K562 (cell line): ENCODE data around the gene GASK1B. TPM values are rescaled to one million over a fixed set of nuclear protein-coding genes. Genes with fewer than 3 reads are reported as not detected.

ENCODE experiments used
- CHD7 ChIP-seq: fragments of 200-600 bp; sonication (generic); IDR thresholded peaks from one replicate; pipeline ENCODE4 v1.6.1; 2012; ENCODE audit warnings: mild to moderate bottlenecking, low read depth, low read length, inconsistent platforms
- FOXA1 ChIP-seq: fragments of 450-650 bp; IDR thresholded peaks from 2 replicates; pipeline ENCODE4 v1.6.1; 2016; ENCODE audit warnings: mild to moderate bottlenecking, borderline replicate concordance
- SPI1 ChIP-seq: IDR thresholded peaks from 2 replicates; pipeline ENCODE4 v1.6.1; 2011; ENCODE audit warnings: low read depth, low read length, control low read depth, borderline replicate concordance
- ZNF324 ChIP-seq: fragments of 250-450 bp; sonication (Bioruptor Pico); IDR thresholded peaks from 2 replicates; pipeline ENCODE4 v1.4.0; 2020; ENCODE audit warnings: mild to moderate bottlenecking
- polyA plus RNA-seq, 8 experiments: library from polyadenylated mRNA; depleted of rRNA in 4 of 8; stranded (reverse) in 5 of 8; unstranded in 3 of 8; fragments of >200 nt; fragmentation: Nextera tagmentation in 2 of 8; fragmentation: Illumina TruSeq in 1 of 8; extraction: Ambion mirVana in 2 of 8; extraction: Trizol in 1 of 8; gene quantifications; 2 replicates each; pipeline versions ENCODE4 v1.2.1 to v1.2.3, GENCODE V29; 2011 to 2014; ENCODE audit warnings: inconsistent platforms in 1 of 8, missing spikeins in 1 of 8
- total RNA-seq, 7 experiments: library from RNA; depleted of rRNA in 6 of 7; stranded (reverse); fragments of >200 nt in 6 of 7; fragmentation: Illumina TruSeq in 2 of 7; extraction: Trizol in 2 of 7; gene quantifications; 2 replicates each; pipeline versions ENCODE4 v1.2.1 to v1.2.3, GENCODE V29; 2011 to 2021; ENCODE audit warnings: low replicate concordance in 1 of 7

Gene GASK1B
- total and polyA plus RNA-seq, 9 of the 15 experiments (the other 6 are each of a cell fraction or from before 2014, with no cell fraction given): 0.13 to 1.2 (median 0.61) TPM

GRCh38 chr4:158208963-158209640 is 36.3 kb upstream of the GASK1B start (continued):
- TF ChIP-seq CHD7 (no peak), ZNF324 (CRISPR knock-in tag) (no peak), SPI1 (peak; percentile 96), FOXA1 (no peak)
